ENCODE measurements around the gene SFXN5. TPM values are rescaled to one million over a fixed set of nuclear protein-coding genes. Genes with fewer than 3 reads are reported as not detected.

Gene SFXN5
- total RNA-seq, 1 donor from 2014 or later = 29.8 TPM

DNA sequence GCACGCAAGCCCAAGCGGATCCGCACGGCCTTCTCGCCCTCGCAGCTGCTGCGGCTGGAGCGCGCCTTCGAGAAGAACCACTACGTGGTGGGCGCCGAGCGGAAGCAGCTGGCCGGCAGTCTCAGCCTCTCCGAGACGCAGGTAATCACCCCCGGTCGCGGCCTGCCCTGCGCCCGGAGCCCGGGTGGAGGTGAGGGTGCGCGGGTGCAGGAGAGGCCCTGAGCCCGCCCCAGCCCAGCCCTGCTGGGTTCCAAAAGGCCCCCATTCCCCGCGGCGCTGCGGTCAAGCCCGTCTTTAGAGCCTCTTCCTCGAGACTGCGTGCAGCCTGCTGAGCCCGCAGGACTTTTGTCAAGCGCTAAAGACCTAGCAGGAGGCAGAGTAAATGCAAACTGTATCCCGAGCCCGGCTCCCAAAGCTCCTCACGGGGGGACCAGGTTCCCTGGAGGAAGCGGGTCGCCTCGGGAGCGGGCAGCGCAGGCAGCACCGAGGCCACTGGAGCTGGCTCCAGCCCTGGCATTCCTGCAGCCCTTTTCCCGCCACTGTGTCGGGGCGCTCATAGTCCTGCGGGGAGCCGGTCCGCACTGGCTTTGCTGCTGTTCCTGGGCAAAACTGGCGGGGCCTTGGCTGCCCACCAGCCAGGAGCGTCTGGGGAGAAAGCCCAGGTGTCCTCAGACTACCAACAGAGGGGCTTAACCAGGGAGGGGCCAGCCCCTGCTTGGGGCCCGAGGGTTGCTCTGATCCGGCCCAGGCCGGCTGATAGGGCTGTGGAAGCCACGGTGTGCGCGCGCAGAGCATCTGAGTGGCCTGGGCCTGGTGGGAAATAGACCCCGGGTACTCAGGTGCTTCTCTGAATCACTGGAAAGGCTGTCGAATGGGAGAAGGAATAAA lies 146.9 kb downstream of the SFXN5 start:
- Mint-ChIP-seq H3K4me3 (ENCODE audit: unreplicated experiment) (peak overlapping the region; percentile 22), H3K27me3 (ENCODE audit: unreplicated experiment) (peaks cover 24% of the 10 kb centered on the region), H3K9me3 (ENCODE audit: unreplicated experiment) (no peaks in the 10 kb centered on the region), H3K27ac (ENCODE audit: unreplicated experiment) (no peak overlapping the region), H3K36me3 (ENCODE audit: low read depth, unreplicated experiment) (peaks cover 6% of the 10 kb centered on the region), H3K4me1 (ENCODE audit: unreplicated experiment) (peaks cover 8% of the 10 kb centered on the region)
- DNase-seq (ENCODE audit: low spot score) = no peak
- TF ChIP-seq CTCF (IDR thresholded peaks at IDR 0.05; ENCODE audit: unreplicated experiment) = no peak

DNA sequence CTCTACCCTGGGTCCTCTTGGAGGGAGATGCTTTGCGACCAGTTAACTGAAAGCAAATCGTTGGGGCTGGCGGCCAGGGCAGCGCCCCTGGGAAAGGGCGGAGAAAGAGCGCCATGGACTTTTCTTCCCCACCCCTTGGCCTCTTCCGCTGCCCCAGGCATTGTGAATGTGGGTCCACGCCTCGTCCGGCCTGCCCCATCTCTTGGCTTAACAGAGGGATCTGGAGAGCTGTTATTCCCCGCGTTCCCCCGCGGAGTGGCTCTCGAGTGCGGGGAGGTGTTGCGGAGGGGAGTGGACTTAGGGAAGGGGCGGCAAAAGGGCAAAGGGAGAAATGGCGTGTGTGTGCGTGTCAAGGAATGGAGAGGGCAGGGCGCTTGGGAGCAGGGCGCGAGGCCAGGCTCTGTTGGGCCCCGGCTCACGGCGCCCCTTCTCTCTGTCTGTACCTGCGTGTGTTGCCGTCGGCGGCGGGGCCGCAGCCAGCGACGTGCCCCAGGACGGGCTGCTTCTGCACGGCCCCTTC lies 147.6 kb downstream of the SFXN5 start:
- H3K27me3 Mint-ChIP-seq (ENCODE audit: unreplicated experiment) = peaks cover 28% of the 10 kb centered on the region
- DNase-seq (ENCODE audit: low spot score) = no peak
- H3K4me3 Mint-ChIP-seq (ENCODE audit: unreplicated experiment) = peak overlapping the region; percentile 51

GRCh38 chr2:72921853-72922252 lies 149.7 kb downstream of the SFXN5 start:
- DNase-seq (ENCODE audit: low spot score) = no peak
- Mint-ChIP-seq H3K4me3 (ENCODE audit: unreplicated experiment) (no peak overlapping the region), H3K27me3 (ENCODE audit: unreplicated experiment) (peaks cover 34% of the 10 kb centered on the region), H3K9me3 (ENCODE audit: unreplicated experiment) (no peaks in the 10 kb centered on the region), H3K27ac (ENCODE audit: unreplicated experiment) (no peak overlapping the region), H3K4me1 (ENCODE audit: unreplicated experiment) (peaks cover 17% of the 10 kb centered on the region), H3K36me3 (ENCODE audit: low read depth, unreplicated experiment) (peaks cover 11% of the 10 kb centered on the region)
- TF ChIP-seq CTCF (IDR thresholded peaks at IDR 0.05; ENCODE audit: unreplicated experiment) = no peak

More for the DNA sequence above, 147.6 kb downstream of the SFXN5 start:
- Mint-ChIP-seq H3K36me3 (ENCODE audit: low read depth, unreplicated experiment) (peaks cover 11% of the 10 kb centered on the region), H3K9me3 (ENCODE audit: unreplicated experiment) (no peaks in the 10 kb centered on the region), H3K27ac (ENCODE audit: unreplicated experiment) (no peak overlapping the region), H3K4me1 (ENCODE audit: unreplicated experiment) (peaks cover 14% of the 10 kb centered on the region)
- no peak for TF ChIP-seq CTCF (IDR thresholded peaks at IDR 0.05; ENCODE audit: unreplicated experiment)

DNA sequence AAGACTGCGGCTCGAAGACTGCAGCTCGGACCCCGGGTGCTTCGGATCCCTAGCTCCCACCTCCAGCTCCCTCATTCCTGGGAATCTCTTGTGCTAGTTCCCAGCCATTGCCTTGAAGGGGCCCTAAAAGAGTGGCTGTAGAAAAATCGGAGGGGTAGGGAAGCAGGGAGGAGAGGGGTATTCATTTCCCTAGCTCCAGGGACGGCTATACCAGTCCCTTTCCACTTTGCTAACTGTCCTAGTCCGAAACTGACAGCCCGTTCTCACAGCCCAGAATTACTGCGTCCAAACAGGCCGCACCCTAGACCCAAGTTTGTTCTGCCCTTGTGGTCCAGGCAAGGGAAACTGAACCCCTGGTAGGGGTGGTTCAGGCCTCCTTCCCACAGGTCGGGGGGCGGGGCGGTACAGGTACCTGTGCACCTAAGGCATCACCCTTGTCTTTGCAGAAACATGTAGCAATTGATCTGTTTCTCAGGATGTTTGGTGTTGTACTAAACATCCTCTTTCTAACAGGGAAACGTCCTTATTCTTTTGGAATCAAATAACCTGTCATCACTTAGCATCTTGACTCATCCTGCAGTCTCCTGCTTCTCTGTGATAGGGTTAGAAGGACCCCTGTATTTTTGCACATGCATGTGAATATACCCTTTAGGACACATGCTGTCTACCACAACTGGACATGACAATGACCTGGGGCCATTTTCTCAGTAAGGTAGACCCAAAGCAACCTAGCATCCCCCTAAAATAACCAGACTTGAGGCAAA lies 150.2 kb downstream of the SFXN5 start:
- no peaks in the 10 kb centered on the region for H3K9me3 Mint-ChIP-seq (ENCODE audit: unreplicated experiment)
- no peak overlapping the region for H3K4me3 Mint-ChIP-seq (ENCODE audit: unreplicated experiment)
- no peak for TF ChIP-seq CTCF (IDR thresholded peaks at IDR 0.05; ENCODE audit: unreplicated experiment)
- DNase-seq (ENCODE audit: low spot score) = no peak
- peaks cover 17% of the 10 kb centered on the region for H3K4me1 Mint-ChIP-seq (ENCODE audit: unreplicated experiment)
- peaks cover 11% of the 10 kb centered on the region for H3K36me3 Mint-ChIP-seq (ENCODE audit: low read depth, unreplicated experiment)
- H3K27me3 Mint-ChIP-seq (ENCODE audit: unreplicated experiment) = peaks cover 35% of the 10 kb centered on the region
- no peak overlapping the region for H3K27ac Mint-ChIP-seq (ENCODE audit: unreplicated experiment)
